Measurements from ENCODE around the gene KCNN3.

Gene KCNN3

DNA sequence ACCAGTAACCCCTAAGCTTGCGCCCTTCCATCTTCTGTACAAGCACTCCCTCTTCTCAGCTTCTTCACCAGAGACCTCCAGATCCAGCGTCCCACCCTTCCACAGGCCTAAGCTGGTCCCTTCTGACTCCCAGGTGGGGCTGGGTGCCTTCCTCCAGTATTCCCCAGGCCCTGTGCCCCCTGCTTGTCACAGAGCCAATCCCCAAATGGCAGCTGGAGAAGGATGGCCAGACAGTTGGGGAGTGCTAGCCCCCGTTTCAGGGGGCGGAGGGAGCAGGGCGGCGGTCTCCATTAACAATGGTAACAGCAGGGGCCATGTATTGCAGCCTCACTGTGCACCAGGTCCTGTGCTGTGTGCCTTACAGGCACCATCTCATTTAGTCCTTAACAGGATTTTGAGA lies 85.7 kb downstream of the KCNN3 start:
- no peaks in the 10 kb centered on the region for H3K36me3 ChIP-seq (ENCODE audit: control insufficient read depth in 2 of 2, insufficient read depth in 2 of 2, low read length in 2 of 2)
- H3K27me3 ChIP-seq (ENCODE audit: control insufficient read depth in 2 of 2, insufficient read depth in 2 of 2, low read length in 2 of 2), result no peaks in the 10 kb centered on the region
- no peak overlapping the region for H3K4me3 ChIP-seq (ENCODE audit: low read length in 2 of 2)
- no peak overlapping the region for H3K27ac ChIP-seq (ENCODE audit: low read depth in 2 of 2, low read length in 2 of 2)
- H3K9me3 ChIP-seq (ENCODE audit: control insufficient read depth in 2 of 2, low read length in 2 of 2), result no peaks in the 10 kb centered on the region
- H3K9ac ChIP-seq (ENCODE audit: low read depth in 1 of 2, low read length in 2 of 2), result no peak overlapping the region
- H3K4me1 ChIP-seq (ENCODE audit: control insufficient read depth in 2 of 2, insufficient read depth in 2 of 2, low read length in 2 of 2), result no peaks in the 10 kb centered on the region

DNA sequence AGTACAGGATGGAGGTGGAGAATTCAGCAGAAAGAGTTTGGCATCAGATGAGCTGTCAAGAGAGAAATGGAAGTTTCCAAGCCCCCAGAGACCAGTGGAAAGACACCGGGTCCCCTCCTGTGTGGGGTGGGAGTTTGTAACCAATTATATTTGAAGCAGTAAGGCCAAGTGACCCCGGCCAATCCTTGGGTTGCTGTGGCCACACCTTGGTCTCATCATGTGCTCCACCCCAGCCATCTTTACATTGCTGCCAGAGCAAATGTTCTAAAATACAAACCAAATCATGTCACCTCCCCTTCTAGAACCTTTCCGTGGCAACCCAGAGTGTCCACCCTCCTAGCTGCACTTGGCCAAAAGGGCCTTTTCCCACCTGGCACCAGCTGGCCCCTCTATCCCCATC lies 86.1 kb downstream of the KCNN3 start:
- H3K9me3 ChIP-seq (ENCODE audit: control insufficient read depth in 2 of 2, low read length in 2 of 2), result no peaks in the 10 kb centered on the region
- H3K9ac ChIP-seq (ENCODE audit: low read depth in 1 of 2, low read length in 2 of 2), result no peak overlapping the region
- no peak overlapping the region for H3K4me3 ChIP-seq (ENCODE audit: low read length in 2 of 2)
- H3K36me3 ChIP-seq (ENCODE audit: control insufficient read depth in 2 of 2, insufficient read depth in 2 of 2, low read length in 2 of 2), result no peaks in the 10 kb centered on the region
- H3K4me1 ChIP-seq (ENCODE audit: control insufficient read depth in 2 of 2, insufficient read depth in 2 of 2, low read length in 2 of 2), result no peaks in the 10 kb centered on the region
- no peak overlapping the region for H3K27ac ChIP-seq (ENCODE audit: low read depth in 2 of 2, low read length in 2 of 2)
- no peaks in the 10 kb centered on the region for H3K27me3 ChIP-seq (ENCODE audit: control insufficient read depth in 2 of 2, insufficient read depth in 2 of 2, low read length in 2 of 2)

DNA sequence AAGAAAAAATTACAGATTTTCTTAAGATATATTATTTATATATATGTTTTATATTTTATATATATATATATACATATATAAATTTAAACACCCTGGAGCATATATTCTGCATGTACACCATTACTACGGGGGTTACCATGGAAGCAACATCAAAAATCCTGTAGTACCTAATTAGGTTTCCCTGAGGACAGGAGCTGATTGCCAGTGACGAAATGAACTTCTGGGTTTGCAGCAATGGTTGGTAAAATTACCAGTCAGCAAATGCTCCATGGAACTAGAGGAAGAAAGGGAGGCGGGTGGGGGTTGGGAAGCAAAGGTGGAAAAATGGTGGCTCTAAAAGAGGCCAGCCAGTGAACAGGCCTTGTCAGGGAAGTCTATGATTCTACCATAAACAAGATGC lies 89.5 kb downstream of the KCNN3 start:
- no peak overlapping the region for H3K27ac ChIP-seq (ENCODE audit: low read depth in 2 of 2, low read length in 2 of 2)
- no peak overlapping the region for H3K4me3 ChIP-seq (ENCODE audit: low read length in 2 of 2)
- no peak overlapping the region for H3K9ac ChIP-seq (ENCODE audit: low read depth in 1 of 2, low read length in 2 of 2)
- no peaks in the 10 kb centered on the region for H3K9me3 ChIP-seq (ENCODE audit: control insufficient read depth in 2 of 2, low read length in 2 of 2)
- no peaks in the 10 kb centered on the region for H3K36me3 ChIP-seq (ENCODE audit: control insufficient read depth in 2 of 2, insufficient read depth in 2 of 2, low read length in 2 of 2)
- no peaks in the 10 kb centered on the region for H3K27me3 ChIP-seq (ENCODE audit: control insufficient read depth in 2 of 2, insufficient read depth in 2 of 2, low read length in 2 of 2)
- no peaks in the 10 kb centered on the region for H3K4me1 ChIP-seq (ENCODE audit: control insufficient read depth in 2 of 2, insufficient read depth in 2 of 2, low read length in 2 of 2)

DNA sequence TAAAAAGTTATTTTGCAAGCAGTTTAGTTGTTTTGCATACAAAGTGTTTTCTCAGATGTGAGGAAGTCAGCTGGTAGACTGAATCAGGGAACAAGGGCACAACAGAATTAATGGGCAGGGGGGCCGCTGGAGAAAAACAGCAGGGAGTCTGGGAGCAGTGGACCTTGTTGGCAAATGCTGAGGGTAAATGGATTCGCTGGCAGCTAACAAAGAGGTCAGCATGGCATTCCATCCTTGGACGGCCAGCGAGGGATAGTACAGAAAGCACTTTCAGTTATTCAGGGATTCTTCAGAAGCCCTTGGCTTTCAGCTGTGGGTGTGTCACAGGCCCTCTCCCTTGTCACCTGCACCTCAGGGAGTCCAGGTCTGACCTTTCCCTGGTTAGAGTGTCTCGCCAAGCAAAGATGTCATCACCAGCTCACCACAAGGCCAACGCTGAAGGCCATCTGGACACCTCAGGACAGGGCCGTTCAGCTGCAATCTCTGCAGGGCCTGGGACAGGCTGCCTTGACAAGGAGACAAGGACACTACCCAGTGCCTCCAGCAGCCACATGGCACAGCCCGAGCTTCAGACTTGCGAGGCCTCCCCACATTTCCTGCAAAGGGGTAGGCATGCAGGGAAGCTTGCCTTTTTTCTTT lies 90.4 kb downstream of the KCNN3 start:
- no peaks in the 10 kb centered on the region for H3K36me3 ChIP-seq (ENCODE audit: control insufficient read depth in 2 of 2, insufficient read depth in 2 of 2, low read length in 2 of 2)
- H3K4me1 ChIP-seq (ENCODE audit: control insufficient read depth in 2 of 2, insufficient read depth in 2 of 2, low read length in 2 of 2), result no peaks in the 10 kb centered on the region
- H3K9me3 ChIP-seq (ENCODE audit: control insufficient read depth in 2 of 2, low read length in 2 of 2), result no peaks in the 10 kb centered on the region
- no peak overlapping the region for H3K4me3 ChIP-seq (ENCODE audit: low read length in 2 of 2)
- no peak overlapping the region for H3K27ac ChIP-seq (ENCODE audit: low read depth in 2 of 2, low read length in 2 of 2)
- no peak overlapping the region for H3K9ac ChIP-seq (ENCODE audit: low read depth in 1 of 2, low read length in 2 of 2)
- H3K27me3 ChIP-seq (ENCODE audit: control insufficient read depth in 2 of 2, insufficient read depth in 2 of 2, low read length in 2 of 2), result no peaks in the 10 kb centered on the region

DNA sequence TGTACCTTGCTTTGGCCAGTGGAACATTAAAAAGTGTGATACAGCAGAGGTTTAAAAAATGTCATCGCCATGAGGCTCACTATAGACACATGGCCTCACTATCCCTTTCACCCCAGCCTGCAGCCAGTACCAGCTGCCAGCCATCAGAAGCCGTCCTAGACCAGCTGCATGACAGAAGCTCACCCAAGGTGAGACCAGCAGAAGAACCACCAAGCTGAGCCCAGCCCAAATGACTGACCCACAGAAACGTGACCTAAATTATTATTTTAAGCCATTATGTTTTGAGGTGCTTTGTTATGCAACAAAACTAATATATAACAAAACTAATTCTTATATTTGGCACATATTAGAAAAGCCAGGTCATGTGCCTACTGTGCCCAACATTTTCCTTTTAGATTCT lies 91.1 kb downstream of the KCNN3 start:
- no peaks in the 10 kb centered on the region for H3K9me3 ChIP-seq (ENCODE audit: control insufficient read depth in 2 of 2, low read length in 2 of 2)
- H3K27me3 ChIP-seq (ENCODE audit: control insufficient read depth in 2 of 2, insufficient read depth in 2 of 2, low read length in 2 of 2), result peaks cover 0 to 2% of the 10 kb centered on the region in 2 donors
- no peaks in the 10 kb centered on the region for H3K4me1 ChIP-seq (ENCODE audit: control insufficient read depth in 2 of 2, insufficient read depth in 2 of 2, low read length in 2 of 2)
- H3K9ac ChIP-seq (ENCODE audit: low read depth in 1 of 2, low read length in 2 of 2), result no peak overlapping the region
- no peak overlapping the region for H3K4me3 ChIP-seq (ENCODE audit: low read length in 2 of 2)
- no peaks in the 10 kb centered on the region for H3K36me3 ChIP-seq (ENCODE audit: control insufficient read depth in 2 of 2, insufficient read depth in 2 of 2, low read length in 2 of 2)
- H3K27ac ChIP-seq (ENCODE audit: low read depth in 2 of 2, low read length in 2 of 2), result no peak overlapping the region

DNA sequence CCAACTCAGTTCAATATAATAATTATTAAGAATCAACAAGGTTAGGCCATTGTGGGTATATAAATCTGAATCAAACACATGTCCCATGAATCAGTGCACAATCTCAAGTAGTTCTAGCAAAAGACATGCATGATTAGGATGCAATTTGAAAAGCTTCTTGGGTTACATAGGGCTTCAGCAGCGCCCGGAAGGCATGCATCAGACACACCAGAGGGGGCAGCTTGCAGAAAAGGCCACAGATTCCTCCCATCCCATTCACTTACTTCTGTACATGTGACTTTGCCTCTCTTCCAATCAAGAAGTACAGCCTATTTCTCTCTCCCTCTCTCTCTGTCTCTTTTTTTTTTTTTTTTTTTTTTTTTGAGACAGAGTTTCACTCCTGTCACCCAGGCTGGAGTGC lies 91.8 kb downstream of the KCNN3 start:
- Histone ChIP-seq H3K27ac (ENCODE audit: low read depth in 2 of 2, low read length in 2 of 2) (no peak overlapping the region), H3K36me3 (ENCODE audit: control insufficient read depth in 2 of 2, insufficient read depth in 2 of 2, low read length in 2 of 2) (no peaks in the 10 kb centered on the region), H3K27me3 (ENCODE audit: control insufficient read depth in 2 of 2, insufficient read depth in 2 of 2, low read length in 2 of 2) (peaks cover 0 to 2% of the 10 kb centered on the region in 2 donors), H3K9ac (ENCODE audit: low read depth in 1 of 2, low read length in 2 of 2) (no peak overlapping the region), H3K4me3 (ENCODE audit: low read length in 2 of 2) (no peak overlapping the region), H3K9me3 (ENCODE audit: control insufficient read depth in 2 of 2, low read length in 2 of 2) (no peaks in the 10 kb centered on the region), H3K4me1 (ENCODE audit: control insufficient read depth in 2 of 2, insufficient read depth in 2 of 2, low read length in 2 of 2) (no peaks in the 10 kb centered on the region)

DNA sequence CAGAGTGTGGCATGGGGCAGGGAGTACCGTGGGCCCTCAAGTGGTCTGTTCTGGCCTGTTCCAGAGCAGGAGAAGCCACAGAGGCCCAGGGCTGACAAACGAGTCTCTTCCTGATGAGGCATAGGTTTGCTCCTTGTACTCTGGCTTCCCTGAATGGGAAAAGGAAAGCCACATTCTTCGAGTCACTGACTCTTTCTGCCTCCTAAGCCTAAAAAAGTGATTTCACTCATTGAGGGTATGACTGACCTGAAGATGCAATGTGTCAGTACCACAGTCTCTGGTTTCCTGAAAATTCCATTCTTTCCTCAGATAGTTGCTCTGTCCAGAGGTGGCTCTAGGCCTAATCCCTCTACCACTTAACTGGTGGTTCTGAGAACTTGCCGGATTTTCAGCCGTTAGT lies 92.3 kb downstream of the KCNN3 start:
- H3K27ac ChIP-seq (ENCODE audit: low read depth in 2 of 2, low read length in 2 of 2), result no peak overlapping the region
- H3K27me3 ChIP-seq (ENCODE audit: control insufficient read depth in 2 of 2, insufficient read depth in 2 of 2, low read length in 2 of 2), result peaks cover 0 to 2% of the 10 kb centered on the region in 2 donors
- H3K9me3 ChIP-seq (ENCODE audit: control insufficient read depth in 2 of 2, low read length in 2 of 2), result no peaks in the 10 kb centered on the region
- no peak overlapping the region for H3K9ac ChIP-seq (ENCODE audit: low read depth in 1 of 2, low read length in 2 of 2)
- H3K36me3 ChIP-seq (ENCODE audit: control insufficient read depth in 2 of 2, insufficient read depth in 2 of 2, low read length in 2 of 2), result no peaks in the 10 kb centered on the region
- no peak overlapping the region for H3K4me3 ChIP-seq (ENCODE audit: low read length in 2 of 2)
- H3K4me1 ChIP-seq (ENCODE audit: control insufficient read depth in 2 of 2, insufficient read depth in 2 of 2, low read length in 2 of 2), result no peaks in the 10 kb centered on the region

DNA sequence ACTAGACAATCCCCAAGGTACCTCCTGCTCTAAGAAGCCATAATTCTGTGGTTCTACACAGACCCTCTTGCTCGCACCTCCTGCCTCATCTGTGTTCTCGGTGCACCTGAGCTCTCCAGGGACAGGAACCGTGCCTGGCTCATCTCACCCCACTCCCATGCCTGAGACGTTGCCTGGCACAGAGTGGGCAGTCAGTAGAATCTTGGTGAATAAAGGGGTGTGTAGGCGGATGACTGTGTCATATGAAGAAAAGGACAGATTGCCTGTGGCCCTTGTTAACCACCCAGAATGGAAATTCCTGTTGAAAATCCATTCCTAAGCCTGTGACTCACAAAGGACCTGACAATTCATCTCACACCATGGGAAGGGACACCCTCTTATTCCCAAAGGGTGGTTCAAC lies 92.9 kb downstream of the KCNN3 start:
- Histone ChIP-seq H3K36me3 (ENCODE audit: control insufficient read depth in 2 of 2, insufficient read depth in 2 of 2, low read length in 2 of 2) (no peaks in the 10 kb centered on the region), H3K4me1 (ENCODE audit: control insufficient read depth in 2 of 2, insufficient read depth in 2 of 2, low read length in 2 of 2) (no peaks in the 10 kb centered on the region), H3K9me3 (ENCODE audit: control insufficient read depth in 2 of 2, low read length in 2 of 2) (no peaks in the 10 kb centered on the region), H3K4me3 (ENCODE audit: low read length in 2 of 2) (no peak overlapping the region), H3K27ac (ENCODE audit: low read depth in 2 of 2, low read length in 2 of 2) (no peak overlapping the region), H3K27me3 (ENCODE audit: control insufficient read depth in 2 of 2, insufficient read depth in 2 of 2, low read length in 2 of 2) (peaks cover 0 to 2% of the 10 kb centered on the region in 2 donors), H3K9ac (ENCODE audit: low read depth in 1 of 2, low read length in 2 of 2) (no peak overlapping the region)

DNA sequence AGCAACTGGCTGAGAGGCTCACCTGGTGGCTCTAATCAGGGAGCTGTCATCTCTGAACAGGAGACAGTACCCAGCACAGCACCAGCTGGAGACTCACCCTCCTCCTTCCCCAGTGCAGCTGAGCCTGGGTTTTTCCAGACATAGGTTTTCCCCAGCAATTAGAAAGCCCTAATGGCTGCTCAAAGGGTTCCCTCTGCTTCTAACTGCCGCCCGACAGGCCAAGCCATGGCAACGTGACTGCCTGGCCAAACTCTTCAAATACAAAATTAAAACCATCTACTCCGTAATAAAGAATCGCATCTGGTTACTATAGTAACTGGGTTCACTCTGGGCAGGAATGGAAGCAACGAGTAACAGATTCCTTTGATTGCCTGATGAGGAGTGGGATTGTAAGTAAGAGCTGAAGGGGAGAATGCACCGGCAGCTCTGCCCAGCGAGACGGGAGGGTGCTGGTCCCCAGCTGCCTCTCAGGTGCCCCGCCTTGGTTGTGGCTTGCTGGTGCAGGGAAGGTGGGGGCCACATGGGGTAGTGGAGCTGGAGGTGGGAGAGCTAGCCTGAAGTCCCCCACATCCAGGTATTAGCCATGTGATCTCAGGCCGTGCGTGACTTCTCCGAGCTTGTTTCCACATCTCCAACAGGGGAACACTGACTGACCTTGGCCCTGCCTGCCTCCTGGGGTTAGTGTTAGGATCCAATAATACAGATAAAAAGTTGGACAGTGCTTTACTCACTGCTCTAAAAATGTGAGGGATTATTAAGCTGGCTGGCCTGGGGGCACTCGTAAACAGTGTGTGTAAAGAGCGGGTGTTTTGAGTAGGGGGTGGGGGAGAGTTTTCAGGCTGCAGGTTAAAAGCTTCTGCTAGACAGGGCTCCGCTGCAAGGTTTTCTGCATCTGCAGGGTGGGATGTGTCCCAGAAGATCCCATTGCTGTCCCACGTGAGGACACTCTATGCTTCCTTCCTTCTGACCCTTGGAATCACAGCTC lies 94.2 kb downstream of the KCNN3 start:
- Histone ChIP-seq H3K9ac (ENCODE audit: low read depth in 1 of 2, low read length in 2 of 2) (no peak overlapping the region), H3K4me1 (ENCODE audit: control insufficient read depth in 2 of 2, insufficient read depth in 2 of 2, low read length in 2 of 2) (no peaks in the 10 kb centered on the region)

DNA sequence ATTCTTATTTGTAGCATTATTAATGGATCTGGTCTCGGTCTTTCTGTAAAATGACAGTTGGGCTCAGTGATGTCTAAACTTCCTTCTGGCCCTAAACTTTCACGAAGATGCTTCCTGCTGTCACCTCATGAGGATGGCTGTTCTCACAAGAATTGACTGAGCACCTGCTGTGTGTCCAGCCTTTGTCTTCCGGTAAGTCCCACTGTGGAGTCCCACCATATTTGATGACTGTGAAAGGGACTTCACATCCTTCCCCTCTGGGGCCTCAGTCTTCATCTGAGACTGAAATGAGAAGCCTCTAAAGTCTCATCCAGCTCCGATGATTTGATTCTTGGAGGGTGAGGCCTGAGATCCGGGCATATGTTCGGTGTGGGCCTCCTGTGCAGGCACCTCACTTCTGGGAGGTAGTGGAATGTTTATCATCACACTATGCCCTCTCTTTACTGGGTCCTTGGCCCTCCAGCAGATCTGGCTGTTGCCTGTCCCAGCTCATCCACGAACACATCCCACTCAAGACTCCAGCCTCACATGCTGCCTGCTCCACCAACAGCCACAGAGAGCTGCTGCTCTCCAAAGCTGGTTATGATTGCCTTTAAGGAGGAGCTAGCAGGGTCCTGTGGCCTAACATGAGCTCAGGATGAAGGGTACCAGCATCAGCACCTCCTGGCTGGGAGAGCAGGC lies 95.8 kb downstream of the KCNN3 start:
- Histone ChIP-seq H3K27ac (ENCODE audit: low read depth in 2 of 2, low read length in 2 of 2) (no peak overlapping the region), H3K4me3 (ENCODE audit: low read length in 2 of 2) (no peak overlapping the region), H3K36me3 (ENCODE audit: control insufficient read depth in 2 of 2, insufficient read depth in 2 of 2, low read length in 2 of 2) (no peaks in the 10 kb centered on the region), H3K9me3 (ENCODE audit: control insufficient read depth in 2 of 2, low read length in 2 of 2) (no peaks in the 10 kb centered on the region), H3K9ac (ENCODE audit: low read depth in 1 of 2, low read length in 2 of 2) (no peak overlapping the region), H3K4me1 (ENCODE audit: control insufficient read depth in 2 of 2, insufficient read depth in 2 of 2, low read length in 2 of 2) (no peaks in the 10 kb centered on the region), H3K27me3 (ENCODE audit: control insufficient read depth in 2 of 2, insufficient read depth in 2 of 2, low read length in 2 of 2) (peaks cover 0 to 2% of the 10 kb centered on the region in 2 donors)

More for the DNA sequence above, 94.2 kb downstream of the KCNN3 start:
- Histone ChIP-seq H3K36me3 (ENCODE audit: control insufficient read depth in 2 of 2, insufficient read depth in 2 of 2, low read length in 2 of 2) (no peaks in the 10 kb centered on the region), H3K9me3 (ENCODE audit: control insufficient read depth in 2 of 2, low read length in 2 of 2) (no peaks in the 10 kb centered on the region), H3K27me3 (ENCODE audit: control insufficient read depth in 2 of 2, insufficient read depth in 2 of 2, low read length in 2 of 2) (peaks cover 0 to 2% of the 10 kb centered on the region in 2 donors), H3K4me3 (ENCODE audit: low read length in 2 of 2) (no peak overlapping the region), H3K27ac (ENCODE audit: low read depth in 2 of 2, low read length in 2 of 2) (no peak overlapping the region)
